ENCODE data around the gene KCND2.

DNA sequence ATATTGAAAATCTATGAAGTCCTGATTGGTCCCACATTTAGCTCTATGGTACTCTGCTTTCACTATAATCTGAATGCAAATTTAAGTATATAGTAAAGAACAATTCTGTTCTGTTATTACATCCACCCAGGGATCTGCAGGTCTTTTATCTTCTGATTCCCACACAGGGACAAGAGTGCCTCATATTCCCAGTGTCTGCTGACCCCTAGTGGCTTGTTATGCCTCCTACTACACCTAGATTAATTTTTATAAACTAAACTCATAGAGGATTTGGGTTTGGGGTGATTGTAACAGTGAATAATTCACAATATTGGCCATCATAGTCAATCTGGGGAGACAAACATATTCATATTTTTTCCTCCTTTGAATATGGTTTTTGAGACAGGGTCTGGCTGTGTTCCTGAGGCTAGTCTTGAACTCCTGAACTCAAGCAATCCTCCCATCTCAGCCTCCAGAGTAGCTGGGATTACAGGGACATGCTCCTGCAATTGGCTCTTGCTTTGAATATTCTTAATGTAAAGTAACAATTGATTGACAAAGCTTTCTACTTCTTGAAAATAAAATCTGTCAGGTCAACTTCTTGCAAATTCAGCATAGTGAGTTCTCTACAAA, 282.1 kb downstream of the KCND2 start:
- TF ChIP-seq, protein P1, sequence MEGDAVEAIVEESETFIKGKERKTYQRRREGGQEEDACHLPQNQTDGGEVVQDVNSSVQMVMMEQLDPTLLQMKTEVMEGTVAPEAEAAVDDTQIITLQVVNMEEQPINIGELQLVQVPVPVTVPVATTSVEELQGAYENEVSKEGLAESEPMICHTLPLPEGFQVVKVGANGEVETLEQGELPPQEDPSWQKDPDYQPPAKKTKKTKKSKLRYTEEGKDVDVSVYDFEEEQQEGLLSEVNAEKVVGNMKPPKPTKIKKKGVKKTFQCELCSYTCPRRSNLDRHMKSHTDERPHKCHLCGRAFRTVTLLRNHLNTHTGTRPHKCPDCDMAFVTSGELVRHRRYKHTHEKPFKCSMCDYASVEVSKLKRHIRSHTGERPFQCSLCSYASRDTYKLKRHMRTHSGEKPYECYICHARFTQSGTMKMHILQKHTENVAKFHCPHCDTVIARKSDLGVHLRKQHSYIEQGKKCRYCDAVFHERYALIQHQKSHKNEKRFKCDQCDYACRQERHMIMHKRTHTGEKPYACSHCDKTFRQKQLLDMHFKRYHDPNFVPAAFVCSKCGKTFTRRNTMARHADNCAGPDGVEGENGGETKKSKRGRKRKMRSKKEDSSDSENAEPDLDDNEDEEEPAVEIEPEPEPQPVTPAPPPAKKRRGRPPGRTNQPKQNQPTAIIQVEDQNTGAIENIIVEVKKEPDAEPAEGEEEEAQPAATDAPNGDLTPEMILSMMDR (conservative IDR thresholded peaks at IDR 0.05; ENCODE audit: low read depth, low read length) = peak; percentile 71
- TF ChIP-seq POLR2A (IDR thresholded peaks at IDR 0.05; ENCODE audit: low read depth, low read length) (no peak), MXI1 (IDR thresholded peaks at IDR 0.05; ENCODE audit: borderline replicate concordance, low read depth, low read length) (no peak)
- TF ChIP-seq, protein P2, sequence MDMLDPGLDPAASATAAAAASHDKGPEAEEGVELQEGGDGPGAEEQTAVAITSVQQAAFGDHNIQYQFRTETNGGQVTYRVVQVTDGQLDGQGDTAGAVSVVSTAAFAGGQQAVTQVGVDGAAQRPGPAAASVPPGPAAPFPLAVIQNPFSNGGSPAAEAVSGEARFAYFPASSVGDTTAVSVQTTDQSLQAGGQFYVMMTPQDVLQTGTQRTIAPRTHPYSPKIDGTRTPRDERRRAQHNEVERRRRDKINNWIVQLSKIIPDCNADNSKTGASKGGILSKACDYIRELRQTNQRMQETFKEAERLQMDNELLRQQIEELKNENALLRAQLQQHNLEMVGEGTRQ (IDR thresholded peaks at IDR 0.05; ENCODE audit: low read depth, low read length) = no peak
